GM21576 (cell line): ENCODE measurements around the gene KRT83.

Source experiments
- ATAC-seq: cut with Tn5 transposase; IDR thresholded peaks from one replicate; pipeline ENCODE4 v1.9.1; 2021; ENCODE audit warnings: mild to moderate bottlenecking, moderate library complexity; ENCODE audit not compliant: unreplicated experiment

The KRT83 gene

DNA sequence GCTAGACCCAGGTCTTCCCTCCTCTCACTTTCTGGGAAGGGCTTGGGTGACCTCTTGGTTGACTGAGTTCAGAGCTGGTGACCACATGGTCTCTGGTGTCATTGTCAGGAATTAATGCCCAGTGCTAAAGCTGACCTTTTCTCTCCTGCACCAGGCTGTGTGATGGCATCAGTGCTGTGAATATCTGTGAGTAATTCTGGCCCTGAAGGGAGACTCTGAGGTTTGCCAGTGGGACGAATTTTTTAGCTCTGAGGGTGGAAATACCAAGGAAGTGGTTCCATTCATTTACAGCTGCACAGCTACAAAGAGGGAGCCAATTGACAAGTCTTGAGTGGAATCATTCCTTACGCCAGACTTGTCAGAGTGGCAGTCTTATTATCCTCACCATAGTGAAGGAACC lies 53.0 kb downstream of the KRT83 start:
- ATAC-seq: no peak

DNA sequence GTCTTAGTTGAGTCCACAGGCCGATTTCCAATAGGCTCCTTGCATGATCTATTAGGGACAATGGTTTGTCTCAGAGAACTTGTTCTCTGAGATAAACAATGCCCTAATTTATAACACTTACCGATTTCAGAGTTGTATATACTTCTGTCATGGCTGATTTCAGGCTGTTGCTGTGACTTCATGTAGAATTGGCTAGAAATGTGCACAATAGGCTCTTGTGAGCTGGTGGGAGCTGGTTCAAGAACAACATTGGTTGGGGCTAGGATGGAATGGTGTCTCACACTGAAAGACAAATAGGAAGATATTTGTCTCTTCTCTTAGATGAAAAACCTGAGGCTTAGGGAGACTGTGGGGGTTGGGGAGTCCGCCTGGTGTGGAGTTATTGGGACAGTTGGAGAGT lies 53.5 kb downstream of the KRT83 start:
- no peak for ATAC-seq

DNA sequence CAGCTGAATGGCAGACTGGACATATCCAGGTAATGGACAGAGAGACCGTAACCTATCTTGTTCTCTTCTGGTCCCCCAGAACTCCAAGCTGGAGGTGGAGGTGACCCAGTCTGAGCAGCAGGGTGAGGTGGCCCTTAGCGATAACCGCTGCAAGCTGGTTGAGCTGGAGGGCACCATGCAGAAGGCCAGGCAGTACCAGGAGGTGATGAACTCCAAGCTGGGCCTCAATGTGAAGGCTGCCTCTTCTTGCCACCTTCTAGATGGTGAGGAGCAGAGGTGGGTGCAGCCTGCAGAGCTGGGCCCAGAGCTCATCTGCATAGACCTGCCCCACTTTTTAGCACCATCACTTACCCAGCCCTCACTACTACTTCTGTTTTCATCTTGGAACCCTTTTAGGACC lies 53.9 kb downstream of the KRT83 start:
- ATAC-seq: no peak

DNA sequence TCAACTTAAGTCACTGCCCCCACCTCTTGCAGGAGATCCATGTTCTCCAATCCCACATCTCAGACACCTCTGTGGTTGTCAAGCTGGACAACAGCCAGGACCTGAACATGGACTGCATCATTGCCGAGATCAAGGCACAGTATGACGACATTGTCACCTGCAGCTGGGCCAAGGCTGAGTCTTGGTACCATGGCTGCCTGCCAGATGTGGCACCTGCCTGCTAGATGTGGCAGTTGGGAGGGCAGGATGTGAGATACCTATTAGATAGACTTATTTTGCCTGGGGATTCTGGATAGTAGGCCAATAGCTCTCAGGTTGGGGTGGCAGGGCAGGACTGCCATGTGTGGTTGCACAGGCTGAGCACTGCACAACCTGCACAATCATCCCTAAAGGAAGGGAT lies 54.7 kb downstream of the KRT83 start:
- ATAC-seq: no peak

DNA sequence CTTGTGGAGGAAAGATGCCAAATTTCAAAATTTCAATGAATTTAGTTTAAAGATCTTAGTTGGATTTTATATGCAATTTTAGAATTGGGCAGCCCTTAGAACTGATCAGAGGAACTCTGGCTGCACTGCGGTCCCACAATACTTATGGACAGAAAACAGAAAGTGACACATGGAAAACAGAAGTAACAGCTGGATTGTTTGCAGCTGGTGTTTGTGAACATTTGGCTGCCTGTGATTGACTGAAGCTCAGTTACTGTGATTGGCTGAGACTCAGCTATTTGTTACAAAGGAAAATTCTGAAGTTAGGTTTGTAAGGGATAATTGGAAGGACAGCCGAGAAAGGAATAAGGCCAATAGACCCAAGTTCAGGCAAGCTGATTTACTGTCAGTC lies 56.8 kb downstream of the KRT83 start:
- ATAC-seq: no peak
